HG02973 (cell line): ENCODE data around the gene PALM.
"Not testable (repeated sequence)": the region's sequence is repeated elsewhere in the genome, so short reads cannot be mapped to it uniquely, and the experiment has no call there.

ENCODE experiments used
- ATAC-seq: cut with Tn5 transposase; IDR thresholded peaks from one replicate; pipeline ENCODE4 v1.9.1; 2021; ENCODE audit warnings: moderate library complexity; ENCODE audit not compliant: unreplicated experiment

The PALM gene

DNA sequence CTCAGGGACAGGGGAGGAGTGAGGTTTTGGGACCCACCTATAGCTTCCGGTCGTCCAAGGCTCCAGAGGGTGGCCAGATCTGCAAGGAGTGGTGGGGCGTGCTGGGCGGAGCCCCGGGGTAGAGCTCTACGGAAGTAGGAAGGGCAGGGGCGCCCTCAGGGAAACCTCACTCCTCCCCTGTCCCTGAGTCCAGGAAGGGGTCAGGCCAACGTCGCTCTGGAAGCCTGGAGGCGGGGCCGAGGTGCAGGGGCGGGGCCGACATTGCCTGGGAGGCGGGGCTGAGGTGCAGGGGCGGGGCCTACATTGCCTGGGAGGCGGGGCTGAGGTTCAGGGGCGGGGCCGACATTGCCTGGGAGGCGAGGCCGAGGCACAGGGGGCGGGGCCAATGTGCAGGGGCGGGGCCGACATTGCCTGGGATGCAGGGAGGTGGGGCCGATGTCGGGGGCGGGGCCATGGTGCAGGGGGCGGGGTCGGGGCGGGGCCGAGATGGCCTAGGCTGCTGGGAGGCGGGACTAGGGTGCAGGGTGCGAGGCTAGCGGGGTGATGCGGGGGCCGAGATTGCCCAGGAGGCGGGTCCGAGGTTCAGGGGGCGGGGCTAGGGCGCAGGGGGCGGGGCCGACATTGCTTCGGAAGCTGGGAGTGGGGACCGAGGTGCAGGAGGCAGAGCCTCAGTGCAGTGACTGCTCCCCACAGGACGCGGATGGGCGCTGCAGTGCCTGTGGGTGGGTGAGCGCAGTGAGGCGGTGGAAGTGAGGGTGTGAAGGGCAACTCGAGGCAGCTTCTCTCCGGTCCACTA lies 4.9 kb upstream of the PALM start:
- ATAC-seq: no peak

DNA sequence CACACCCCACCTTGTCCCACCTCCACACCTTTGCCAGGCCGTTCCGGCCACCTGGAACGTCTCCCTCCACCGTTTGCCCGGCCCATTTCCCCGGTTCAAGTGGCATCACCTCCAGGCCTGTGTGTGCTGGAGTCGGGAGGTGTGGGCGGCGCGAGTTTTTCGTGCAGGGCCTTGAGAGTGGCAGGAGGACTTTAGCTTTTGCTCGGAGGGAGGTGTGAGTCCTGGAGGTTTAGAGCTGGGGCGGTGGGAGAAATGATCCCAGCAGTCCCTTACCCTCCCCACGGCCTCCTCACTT lies 4.3 kb upstream of the PALM start:
- no peak for ATAC-seq

DNA sequence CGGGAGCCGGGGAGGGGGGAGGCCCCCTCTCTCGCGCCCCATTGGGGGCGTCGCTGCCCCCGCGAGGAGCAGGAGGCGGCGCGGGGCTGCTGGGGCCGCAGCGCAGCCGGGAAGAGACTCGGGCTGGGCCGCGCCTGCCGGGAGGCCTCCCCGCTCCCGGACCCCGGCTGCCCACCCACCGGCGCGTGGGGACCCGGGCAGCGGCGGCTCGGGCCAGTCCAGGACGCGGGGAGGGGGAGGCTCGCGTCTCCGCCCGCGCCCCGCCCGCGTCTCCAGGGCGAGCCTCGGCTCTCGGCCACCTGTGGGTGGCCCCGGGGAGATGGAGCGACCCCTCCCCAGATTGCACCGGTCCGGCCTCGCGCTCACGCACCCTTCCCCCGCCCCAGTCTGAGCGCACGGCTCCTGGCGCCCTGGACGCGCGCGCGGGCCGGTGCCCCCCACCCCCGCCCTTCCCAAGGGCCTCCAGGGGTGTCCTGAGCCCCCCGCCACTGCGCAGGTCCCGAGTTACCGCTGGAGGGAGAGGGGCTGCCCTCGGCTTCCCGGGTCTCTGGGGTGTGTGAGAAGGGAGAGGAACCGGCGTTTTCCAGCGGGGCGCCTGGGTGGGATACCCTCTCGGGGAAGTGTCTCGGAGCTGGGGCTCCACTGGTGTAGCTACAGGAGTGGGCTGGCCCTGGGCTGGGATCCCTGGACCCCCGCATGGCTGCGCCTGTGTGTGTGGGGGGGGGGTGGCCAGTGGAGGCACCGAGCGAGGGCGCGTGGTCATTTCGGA lies 645 bp downstream of the PALM start:
- no peak for ATAC-seq

DNA sequence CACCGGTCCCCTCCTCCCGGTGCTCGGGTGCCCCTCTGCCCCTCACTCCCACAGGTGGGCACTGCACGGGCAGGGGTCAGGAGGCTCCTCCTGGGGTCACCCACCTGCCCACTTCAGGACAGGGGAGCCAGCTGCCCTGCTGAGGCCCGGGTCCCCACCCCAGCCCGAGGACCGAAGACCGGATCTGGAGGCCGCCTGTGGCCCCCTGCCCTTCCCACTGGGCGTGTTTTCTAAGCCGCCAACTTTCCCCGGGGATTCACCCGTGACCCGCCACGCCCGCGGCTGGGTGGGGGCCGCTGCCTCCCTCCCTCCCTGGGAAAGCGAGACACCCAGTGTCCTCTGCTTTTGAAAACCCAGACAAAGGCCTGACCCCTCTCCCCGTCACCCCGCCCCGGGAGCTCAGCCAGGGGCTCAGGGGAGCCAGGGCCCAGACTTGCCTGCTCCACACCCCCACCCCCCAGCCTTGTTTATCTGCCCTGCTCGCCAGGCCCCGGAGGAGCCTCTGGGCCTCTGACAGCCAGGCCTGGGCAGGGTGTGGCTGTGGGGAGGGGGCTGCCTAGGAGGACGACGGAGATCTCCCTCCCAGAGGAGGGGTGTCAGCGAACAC lies 1.3 kb downstream of the PALM start:
- no peak for ATAC-seq

GRCh38 chr19:710767-711166 lies 2.0 kb downstream of the PALM start:
- no peak for ATAC-seq

GRCh38 chr19:711254-711653 lies 2.5 kb downstream of the PALM start:
- no peak for ATAC-seq

DNA sequence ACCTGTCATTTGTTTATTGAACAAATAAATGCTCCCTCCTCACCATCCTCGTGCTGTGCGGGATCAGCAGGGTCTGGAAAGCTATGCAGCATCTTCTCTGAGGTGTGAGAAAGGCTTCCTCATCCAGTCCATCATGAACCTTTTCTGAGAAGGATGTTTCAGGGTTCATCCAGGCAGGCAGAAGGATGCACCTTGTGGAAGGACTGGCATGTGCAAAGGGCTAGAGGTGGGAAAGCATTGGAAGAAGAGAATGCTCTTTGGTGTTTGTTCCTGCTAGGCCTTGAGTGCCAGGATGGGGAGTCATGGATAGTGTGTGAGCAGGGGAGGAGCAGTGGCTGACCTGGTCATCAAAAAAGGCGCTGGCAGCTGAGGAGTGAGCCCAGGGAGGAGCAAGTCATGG lies 6.6 kb downstream of the PALM start:
- no peak for ATAC-seq

GRCh38 chr19:718251-718951 lies 9.7 kb downstream of the PALM start:
- no peak for ATAC-seq

- ATAC-seq: no peak
Measured at GRCh38 chr19:718991-719512, 10.3 kb downstream of the PALM start.

DNA sequence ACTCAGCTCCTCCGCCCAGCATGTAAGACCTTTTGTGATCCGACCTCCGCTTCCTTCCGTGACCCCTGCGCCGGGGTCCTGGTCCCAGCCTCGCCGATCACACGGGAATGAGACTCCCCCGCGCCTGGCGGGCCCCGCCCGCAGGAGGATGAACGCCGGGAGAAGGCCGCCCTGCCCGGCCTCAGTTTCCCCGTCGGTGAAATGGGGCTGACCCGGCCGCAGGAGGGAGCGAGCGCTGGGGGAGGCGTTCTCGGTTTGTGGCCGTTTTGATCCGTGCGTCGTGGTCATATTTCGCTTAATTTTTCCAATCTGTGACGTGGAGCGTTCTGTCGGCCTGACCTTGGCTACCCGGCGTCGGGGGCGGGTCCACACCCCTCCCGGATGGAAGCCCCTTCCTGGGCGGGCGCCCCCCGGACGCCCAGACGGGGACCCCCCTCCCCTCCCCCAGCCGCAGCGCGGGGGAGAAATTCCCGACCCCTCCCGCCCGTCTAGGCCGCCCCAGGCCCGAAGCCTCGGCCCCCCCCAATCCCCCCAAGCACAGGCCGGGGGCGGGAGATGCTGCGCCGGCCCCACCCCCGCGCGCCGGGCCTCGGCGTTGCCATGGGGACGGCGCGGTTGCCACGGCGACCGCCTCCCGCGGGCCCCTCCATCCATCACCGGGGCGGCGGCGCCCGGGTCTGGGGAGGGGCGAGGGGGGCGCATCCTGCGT lies 11.1 kb downstream of the PALM start:
- ATAC-seq: no peak

GRCh38 chr19:720345-721160 lies 11.8 kb downstream of the PALM start:
- no peak for ATAC-seq

- no peak for ATAC-seq
Measured at GRCh38 chr19:722553-723101, 13.9 kb downstream of the PALM start.

DNA sequence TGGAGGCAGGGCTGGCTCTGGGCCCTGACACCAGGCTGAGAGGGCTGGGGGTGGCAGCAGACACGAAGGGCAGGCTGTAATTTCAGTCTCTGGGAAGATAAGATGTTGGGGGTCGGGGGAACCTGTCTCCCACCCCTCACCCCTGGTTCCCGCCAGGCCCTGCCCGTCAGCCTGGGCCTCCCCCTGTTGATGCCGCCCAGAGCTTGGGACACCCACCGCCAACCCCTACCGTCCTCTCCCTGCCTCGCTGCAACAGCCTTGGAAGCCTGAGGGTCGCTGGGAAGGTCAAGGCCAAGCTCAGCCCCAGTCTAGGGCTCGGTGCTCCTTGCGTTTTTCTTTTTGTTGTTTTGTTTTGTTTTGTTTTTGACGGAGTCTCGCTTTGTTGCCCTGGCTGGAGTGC lies 14.5 kb downstream of the PALM start:
- no peak for ATAC-seq

DNA sequence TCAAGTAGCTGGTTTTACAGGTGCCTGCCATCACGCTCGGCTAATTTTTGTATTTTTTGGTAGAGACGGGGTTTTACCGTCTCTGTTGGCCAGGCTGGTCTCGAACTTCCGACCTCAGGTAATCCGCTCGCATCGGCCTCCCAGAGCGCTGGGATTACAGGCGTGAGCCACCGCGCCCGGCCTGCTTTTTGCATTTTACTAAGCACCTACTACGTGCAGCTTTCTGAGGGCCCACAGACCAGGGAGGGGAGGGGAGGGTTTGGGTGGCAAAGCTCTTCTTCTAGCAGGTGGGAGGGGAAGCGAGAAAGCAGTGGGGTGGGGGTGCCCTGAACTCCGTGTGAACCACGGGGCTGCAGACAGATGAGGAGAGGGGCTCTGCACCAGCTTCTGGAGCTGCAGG lies 15.0 kb downstream of the PALM start:
- no peak for ATAC-seq

DNA sequence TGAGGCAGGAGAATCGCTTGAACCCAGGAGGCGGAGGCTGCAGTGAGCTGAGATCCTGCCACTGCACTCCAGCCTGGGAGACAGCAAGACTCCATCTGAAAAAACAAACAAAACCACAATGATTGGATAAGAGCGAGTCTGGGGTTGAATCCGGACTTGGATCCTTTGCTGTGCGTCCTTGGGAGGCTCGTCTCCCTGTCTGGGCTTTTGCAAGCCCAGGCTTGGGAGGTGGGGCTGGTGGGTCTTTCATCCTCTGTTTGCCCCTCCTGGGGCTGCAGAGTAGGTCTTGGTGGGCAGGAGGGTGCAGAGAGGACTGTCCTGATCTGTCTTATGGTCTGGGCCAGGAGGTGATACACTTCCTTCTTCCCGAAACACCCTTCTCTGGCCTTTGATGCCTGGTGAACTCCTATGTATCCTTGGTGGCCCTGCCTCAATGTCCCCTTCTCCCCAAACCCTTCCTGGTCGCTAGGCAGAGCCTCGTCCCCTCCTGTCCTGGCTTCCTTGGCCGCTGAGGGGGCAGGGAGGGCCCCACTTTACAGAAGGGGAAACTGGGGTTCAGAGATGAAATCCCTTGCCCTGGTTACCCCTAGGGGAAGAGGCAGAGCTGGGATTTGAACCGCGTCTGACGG lies 16.8 kb downstream of the PALM start:
- no peak for ATAC-seq

DNA sequence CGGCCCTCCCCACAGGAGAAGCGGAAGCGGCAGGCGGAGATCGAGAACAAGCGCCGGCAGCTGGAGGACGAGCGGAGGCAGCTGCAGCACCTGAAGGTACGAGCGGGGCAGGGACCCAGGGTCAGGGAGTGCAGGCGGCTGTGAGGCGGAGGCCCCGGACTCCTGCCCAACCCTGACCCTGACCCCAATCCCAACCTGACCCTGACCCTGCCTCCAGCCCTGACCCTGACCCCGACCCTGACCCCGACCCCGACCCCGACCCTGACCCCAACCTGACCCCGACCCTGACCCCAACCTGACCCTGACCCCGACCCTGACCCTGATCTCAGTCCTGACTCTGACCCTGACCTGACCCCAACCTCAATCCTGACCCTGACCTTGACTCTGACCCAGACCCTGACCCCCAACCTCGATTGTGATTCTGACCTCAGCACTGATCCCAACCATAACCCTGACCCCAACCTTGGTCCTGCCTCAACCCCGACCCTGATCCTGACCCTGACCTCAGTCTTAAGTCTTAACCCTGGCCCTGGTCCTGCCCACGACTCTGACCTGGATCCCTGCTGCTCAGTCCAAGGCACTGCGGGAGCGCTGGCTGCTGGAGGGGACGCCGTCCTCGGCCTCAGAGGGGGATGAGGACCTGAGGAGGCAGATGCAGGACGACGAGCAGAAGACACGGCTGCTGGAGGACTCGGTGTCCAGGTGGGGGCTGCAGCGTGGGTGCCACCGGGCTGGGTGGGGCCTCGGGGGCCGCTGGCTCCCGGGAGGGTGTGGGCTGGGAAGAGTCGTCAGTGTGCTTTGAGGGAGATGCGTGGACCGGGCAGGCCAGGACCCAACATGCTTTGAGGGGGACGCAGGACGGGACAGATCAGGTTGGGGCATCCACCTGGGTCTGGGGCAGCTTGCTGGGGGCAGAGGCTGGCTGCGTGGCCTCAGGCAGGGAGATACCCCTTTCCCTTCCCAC lies 18.5 kb downstream of the PALM start:
- no peak for ATAC-seq

- no peak for ATAC-seq
Measured at GRCh38 chr19:728011-728410, 19.3 kb downstream of the PALM start.

DNA sequence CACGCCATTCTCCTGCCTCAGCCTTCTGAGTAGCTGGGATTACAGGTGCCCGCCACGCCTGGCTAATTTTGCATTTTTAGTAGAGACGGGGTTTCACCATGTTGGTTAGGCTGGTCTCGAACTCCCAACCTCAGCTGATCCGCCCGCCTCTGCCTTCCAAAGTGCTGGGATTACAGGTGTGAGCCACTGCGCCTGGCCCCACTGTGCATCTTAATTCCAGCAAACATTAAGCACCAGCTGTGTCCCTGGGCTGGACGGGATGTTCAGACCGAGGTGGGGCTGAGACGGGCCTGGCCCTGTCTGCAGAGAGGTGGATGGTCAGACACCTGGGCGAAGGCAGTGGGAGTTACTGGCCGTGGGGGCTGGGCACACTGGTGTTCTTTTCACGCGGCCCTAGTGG lies 20.8 kb downstream of the PALM start:
- not testable (repeated sequence) for ATAC-seq
